EH (cell line): Measurements from ENCODE around the gene RIPK3.

Experiments used
- DNase-seq: peaks from one replicate; pipeline ENCODE4 v3.0.0-alpha.2; 2015; ENCODE audit warnings: low read depth

RIPK3 gene

DNA sequence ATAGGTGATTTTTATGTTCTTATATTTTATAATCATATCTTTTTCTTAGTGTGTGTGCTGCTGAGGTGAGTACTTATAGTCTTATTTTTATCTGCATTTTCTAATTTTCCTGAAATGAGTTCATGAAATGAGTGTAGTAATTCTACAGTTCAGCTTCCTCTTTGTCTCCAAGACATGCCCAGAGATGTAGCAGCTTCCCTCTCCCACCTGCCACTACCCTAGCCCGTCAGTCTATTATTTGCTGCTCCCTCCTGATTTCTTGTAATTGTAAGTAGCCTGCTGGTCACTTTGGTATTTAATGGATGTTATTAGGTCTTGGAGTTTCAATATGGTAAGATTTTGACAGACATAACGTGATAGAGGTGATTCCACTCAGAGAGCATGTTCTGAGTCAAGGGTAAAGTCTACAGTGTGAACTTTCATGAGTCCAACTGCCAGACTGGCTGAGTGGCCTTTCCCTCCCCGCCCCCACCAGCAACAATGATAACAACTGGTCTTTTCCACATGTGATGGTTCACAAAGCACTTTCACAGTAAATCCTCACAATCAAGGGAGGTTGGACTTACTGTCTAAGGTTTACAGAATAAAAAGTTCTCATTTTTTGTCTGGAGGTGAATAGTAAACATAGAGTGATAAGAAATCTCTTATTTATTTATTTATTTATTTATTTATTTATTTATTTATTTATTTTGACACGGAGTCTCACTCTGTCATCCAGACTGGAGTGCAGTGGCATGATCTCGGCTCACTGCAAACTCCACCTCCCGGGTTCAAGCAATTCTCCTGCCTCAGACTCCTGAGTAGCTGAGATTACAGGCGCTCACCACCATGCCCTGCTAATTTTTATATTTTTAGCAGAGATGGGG, 4.2 kb upstream of the RIPK3 start:
- no peak for DNase-seq

DNA sequence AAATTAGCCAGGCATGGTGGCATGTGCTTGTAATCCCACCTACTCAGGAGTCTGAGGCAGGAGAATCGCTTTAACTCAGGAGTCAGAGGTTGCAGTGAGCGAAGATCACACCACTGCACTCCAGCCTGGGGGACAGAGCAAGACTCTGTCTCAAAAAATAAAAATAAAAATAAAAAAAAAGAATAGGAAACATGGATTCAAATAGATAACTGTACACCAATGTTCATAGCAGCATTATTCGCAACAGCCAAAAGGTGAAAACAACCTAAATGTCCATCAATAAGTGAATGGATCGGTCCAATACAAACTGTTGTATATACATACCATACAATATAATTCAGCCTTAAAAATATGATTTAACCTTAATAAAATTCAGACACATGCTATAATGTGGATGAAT, 3.1 kb upstream of the RIPK3 start:
- no peak for DNase-seq

DNA sequence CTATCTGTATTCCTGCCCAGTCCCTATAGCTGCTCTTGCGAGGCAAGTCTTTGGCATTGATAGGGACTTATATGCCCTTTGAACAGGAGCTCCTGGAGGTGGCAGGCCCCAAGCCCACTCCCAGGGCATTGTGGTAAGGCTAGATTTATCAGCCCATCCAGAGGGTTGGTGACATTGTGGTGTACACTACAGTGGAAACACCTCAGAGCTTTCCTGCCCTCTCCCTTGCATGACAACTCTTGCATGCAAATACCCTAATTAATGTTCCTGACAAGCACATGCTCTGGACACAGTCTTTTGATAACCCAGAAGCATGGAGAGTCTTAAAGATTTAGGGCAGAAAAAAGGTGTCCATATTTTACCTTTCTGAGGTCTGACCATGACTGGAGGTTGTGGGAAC, 815 bp upstream of the RIPK3 start:
- DNase-seq = no peak

DNA sequence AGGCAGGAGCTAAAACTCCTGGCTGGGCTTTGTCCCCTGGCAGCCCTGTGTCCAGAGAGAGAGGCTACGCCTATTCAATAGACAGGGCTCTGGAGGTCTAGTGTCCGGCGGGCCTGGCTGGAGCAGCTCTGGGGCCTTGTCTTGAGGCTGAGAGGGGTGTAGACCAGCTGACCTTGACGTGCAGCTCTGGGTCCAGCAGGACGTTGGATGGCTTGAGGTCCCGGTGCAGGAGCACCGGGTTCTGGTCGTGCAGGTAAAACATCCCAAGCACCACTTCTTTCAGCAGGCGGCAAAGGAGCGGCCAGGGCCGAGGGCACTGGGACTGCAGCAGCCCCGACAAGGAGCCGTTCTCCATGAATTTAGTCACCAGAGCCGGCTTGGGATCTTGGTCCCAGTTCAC, 948 bp downstream of the RIPK3 start:
- DNase-seq = no peak

DNA sequence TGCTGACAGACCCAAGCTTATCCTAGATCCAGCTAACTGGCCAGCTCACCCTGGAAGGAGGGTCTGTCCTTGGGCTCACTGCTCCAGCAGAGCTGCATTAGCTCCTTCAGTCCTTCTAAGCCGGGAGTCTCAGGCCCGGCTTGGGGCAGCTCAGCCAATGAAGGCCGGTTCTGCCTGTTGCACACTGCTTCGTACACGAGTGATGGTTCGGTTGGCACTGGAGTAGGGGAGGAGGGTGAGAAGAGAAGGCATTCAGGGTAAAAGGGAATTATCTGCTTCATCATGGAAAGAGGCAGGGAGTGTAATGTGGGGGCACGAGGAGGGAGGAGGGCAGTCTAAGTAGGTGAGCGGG, 2.0 kb downstream of the RIPK3 start:
- no peak for DNase-seq

DNA sequence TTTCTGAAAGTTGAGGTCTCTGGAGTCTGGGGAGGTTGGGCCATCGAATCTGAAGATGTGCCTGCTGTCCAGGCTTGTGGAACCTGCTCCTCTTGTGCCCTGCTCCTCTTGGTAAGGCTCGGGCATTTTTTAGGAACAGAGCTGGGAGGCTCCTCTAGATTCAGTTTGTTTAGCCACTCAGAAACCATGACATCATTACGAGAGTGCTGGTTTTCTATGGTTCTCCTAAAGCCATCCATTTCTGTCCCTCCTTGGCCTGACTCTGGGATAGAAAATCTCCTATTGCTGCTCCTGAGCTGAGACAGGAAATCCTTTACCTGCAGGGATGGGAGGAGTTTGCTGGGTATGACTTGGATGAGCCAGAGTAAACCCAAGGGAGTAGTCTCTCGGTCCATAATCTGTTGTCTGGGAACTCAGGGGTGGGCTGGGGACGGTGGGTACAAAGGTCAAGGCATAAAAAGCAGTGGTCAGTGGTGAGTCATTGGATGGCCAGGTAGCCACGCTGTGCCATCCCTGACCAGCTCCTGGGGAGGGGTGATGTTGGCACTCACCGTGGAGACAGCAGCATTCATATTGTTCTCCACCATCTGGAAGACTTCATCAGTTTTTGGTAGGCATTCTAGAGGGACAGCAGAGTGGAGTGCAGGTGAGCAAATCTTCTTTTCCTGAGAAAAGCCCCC, 2.5 kb downstream of the RIPK3 start:
- DNase-seq = no peak

DNA sequence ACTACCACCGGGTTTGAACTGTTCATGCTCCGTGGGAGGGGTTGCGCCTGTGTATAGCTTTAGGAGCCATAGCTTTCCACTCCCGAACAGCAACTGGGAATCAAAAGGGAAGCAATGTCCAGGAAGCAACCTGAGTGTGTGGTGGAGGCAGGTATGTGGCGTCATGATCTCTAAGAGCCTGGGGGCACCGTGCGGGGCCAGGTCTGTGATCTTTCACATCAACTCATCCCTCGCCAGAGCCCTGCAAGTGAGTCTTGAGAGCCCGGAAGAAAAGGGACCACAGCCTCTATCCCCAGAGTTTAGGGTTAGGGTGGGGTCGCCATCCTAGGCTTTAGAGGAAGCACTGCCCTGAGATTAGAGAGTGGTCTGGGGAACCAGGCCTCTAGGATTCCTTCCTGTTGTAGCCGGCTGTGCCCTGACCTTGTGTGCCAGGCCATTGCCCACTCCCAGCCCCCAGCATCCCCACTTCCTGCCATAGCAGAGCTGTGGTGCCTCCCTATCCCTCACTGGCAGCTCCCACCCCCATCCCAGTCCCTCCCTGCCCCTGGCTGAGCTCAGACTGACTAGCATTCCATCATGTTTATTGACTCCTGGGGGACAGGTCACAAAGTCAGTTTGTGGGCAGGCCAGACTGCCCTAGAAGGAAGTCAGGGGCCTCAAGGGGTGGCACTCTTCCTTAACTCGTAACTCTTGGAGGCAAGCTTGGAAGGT, 4.2 kb downstream of the RIPK3 start:
- peak; percentile 54 for DNase-seq

DNA sequence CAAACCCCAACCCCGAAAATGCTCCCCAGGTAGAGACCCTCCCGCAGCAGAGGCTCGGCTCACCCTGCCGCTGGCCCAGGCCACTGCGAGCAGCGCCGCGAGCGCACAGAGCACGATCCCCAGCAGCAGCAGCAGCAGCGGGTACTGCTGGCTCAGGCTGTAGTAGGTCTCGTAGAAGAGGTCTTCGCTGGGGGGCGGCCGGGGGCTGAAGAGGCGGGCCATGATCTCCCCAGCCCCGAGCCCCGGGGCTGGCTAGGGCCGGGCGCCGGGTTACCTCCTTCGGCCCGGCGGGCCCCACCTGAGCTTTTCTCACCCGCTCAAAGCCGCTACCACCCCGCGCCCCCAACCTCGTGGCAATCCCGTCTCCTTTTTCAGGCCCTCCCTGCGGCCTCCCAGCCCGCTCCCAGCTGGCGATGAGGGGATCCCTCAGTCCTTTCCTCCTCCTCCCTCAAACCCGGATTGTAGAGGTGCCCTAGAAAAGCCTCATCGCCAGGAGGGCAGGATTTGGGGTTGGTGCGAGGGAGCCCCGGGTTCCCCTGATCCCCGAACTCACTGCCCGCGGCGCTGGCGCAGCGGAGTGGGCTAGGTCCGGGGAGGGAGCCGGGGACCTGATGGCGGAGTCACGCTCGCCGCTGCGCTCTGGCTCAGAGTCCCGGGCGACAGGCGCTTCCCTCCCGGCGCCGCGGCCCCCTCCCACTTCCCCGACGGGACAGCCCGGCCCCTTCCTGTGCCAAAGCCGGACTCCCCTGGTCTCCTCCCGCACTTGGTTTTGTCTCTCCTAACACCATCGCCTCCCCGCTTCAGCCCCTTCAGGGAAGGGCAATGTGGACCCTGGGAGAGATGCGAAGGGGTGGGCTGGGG, 5.1 kb downstream of the RIPK3 start, which contains the start of gene ADCY4:
TSS of gene ADCY4 (minus strand) at position 641 of the 861 bp plus-strand sequence. CDS start at position 222, 419 bp downstream.
- DNase-seq = no peak

DNA sequence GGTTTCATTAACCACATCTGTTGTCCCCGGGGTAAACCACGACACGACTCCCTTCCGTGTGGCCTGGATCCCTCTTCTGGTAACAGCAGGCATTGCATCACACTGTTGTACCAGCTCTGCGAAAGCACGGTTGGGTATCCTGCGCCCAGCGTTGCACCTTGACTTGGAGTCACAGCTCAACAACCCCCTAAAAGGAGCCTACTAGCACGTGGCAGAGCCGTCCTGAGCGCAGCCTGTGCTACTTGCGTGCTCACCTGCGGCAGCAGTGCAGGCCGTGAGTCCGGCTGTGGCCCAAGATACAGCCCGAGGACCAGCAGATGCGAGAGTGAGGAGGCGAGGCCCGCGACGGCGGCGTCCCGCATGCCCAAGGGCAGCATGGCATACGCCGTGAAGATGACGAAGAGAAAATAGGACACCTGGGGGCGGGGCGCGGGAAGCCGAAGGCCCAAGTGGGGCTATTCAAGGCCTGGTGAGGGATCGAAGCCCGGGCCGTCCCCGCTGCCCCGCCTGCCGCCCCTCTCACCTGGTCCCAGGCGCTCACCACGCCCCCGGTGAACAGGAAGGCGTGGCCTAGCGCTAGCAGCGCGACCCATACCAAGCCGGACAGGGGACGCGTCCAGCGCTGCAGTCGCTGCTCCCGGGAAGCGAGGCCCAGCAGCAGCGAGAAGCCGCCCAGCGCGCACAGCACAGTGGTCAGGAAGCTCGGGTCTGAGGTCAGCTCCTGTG, 7.4 kb downstream of the RIPK3 start:
- DNase-seq = peak; percentile 70

DNA sequence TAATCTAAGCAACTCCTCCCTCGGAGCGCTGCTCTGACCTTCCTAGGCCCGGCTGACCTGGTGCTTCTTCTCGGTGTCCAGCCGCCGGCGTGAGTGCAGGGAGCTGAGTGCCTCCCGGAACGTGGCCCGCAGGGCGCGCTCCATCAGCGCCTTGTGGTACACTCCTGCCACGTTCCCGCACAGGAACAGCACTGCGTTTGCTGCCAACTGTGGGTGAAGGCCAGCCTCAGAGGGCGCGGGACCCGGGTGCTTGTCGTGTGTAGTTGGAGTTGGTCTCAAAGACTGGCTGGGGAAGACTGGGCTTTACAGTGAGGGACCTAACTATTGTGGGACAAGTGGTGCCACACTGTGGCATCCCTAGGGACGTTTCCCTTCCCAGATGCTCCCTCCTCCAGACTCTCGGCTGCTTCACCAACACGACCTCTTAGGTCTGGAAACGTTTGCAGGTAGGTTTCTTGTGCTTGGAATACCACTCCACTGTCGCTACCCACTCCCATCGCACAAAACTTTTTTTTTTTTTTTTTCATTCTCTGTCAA, 8.0 kb downstream of the RIPK3 start:
- DNase-seq = no peak

DNA sequence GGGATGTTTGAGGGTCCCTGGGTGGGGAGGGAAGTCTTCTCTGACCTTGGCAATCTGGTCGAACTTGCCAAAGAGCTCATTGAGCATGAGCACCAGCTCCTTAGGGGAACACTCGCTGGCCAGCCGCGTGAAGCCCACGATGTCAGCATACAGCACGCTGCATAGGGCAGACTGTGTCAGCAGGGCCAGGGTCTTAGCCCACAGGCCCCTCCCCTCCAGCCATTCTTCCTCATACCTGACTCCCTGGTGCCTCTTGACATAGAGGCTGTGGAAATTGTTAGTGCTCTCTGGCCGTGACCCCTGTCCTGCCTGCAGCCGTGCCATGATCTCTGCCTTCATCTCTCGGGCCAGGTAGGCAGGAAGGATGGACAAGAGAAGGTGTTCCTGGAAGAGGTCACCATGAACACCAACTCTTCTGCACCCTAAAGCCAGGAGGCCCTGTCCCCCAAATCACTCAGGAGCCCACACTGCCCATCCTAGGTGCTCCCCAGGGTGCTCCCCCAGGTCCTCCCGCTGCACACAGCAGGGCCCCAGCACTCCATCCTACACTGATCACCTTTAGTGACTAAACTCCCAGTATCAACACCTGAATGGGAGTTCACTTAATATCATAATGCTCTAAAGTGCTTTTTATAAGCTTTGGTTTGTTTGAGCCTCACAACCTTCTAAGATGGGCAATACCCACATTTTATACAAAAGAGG, 8.7 kb downstream of the RIPK3 start:
- no peak for DNase-seq

DNA sequence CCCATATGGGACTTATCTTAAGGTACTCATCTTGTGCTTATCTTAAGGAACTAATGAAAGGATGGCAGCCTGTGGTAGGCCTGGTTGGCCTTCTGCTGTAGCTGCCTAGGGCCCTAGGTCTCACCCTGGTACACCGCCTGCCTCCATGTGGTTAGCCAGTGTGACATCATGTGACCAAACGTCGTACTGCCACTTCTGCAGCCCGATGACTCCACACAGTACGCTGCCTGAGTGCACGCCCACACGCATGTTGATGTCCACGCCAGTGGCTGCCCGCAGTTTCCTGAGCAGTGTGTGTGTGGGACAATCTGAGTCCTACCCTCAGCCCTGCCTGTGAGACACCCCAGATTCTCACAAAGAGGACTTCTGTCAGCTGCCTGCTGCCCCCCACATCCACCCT, 10.1 kb downstream of the RIPK3 start:
- DNase-seq = no peak

DNA sequence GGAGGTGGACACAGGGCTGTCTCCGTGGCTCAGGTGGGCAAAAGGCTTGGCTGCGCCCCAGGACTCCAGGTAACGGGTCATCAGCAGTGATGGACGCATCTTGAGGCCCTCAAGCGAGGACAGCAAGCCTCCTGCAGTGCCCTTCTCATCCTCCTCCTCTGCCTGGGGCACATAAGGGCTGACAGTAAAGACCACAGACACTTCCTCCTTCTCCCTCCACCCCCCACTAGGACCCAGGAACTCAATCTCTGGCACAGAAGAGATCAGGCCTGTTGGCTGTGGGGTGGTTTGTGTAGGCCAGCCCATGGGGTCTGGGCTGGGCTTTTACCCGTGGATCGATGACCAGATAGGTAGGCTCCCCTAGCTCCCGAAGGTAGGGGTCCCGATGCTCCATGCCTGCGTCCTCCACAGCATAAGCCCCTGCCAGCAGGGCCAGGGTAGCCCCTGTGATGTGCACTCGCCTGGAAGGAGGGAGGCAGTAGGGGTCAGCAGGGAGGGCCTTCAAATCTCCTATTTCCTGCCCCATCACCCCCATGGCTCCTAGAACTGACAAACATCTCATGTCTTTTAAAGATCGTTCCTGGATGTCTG, 10.6 kb downstream of the RIPK3 start:
- DNase-seq = no peak

DNA sequence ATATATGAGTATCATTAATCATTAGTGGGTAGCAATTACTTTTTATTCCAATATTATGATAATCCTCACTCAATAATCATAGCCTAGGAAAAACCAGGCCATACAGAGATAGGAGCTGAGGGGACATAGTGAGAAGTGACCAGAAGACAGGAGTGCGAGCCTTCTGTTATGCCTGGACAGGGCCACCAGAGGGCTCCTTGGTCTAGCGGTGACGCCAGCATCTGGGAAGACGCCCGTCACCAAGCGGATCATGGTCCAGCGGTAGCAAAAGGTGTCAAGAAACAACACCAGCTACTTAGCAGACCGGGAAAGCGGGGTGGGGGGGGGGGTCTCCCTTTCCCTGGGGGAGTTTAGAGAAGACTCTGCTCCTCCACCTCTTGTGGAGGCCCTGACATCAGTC, 11.9 kb downstream of the RIPK3 start:
- peak; percentile 46 for DNase-seq

DNA sequence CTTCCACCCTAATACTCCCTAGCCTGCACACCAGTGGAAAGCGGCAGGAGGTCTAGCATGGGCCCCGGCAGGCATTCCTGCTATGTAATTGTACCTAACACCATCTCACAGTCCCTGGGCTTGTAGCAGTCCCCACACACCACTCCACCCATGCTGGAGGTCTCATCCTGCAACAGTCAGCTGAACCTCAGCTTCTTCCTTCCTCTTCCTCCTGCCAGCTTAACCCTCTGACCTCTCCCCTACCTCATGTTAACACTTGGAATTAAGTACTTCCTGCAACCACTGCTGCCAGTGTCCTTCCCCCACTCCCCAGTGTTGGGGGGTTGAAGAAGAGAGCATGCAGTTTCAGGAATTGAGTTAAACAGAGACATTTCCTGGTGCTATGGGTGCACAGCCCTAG, 12.5 kb downstream of the RIPK3 start:
- DNase-seq = no peak

DNA sequence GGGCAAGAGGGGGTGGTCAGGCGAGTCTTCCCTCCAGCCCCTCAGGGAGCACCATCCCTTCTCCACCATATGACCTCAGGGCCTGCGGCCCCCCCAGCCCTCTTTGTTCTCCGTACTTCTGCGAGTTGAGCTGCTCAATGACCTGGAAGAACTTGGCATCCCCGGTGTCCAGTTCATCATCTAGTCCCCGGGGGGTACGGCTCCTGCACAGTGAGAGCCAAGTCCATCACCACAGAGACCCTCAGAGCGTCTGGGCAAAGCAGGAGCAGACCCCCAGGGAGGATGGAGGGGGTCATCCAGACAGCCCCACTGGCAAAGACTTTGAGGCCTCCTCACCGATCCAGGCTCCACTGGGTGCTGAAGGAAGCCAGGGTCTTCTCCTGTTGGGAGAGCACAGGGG, 13.8 kb downstream of the RIPK3 start:
- no peak for DNase-seq

DNA sequence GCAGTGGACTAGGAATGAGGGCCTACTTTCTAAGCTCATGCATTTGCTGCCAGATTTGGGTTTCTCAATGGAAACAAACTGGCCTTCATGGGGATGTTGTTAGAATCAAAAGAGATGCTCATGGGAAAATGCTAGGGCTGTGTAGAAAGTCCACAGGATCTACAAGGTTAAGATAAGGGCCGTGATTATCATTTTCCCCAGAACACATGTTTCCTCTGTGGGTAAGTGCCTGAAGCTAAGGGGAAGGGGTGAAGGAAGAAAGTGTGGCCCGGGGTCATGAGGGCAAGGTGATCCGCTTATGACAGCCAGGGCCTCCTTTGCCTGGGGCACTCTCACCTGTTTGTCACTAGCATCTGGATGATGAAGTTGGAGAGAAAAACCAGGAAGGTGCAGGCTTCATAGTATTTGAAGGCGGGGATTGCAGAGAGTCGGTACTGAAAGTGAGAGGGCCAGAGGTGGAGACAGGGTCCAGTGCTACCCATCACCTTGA, 14.7 kb downstream of the RIPK3 start:
- DNase-seq = no peak

DNA sequence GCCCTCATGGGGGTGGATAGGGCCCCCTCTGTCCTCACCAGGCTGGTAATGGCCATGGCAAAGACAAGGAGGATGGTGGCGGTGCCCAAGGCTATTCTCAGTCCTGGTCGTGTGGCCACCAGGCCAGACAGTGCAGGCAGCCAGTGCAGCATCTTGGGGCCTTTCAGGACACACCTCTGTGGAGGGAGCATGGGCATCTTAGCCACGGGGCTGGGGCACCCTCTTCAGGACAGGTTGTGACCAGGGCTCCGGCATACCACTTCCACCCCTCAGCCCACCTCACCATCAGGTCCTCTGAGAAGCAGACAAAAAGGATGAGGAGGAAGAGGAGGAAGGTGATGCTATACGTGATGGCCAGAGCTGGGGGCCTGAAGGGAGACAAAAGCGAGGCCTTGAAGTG, 15.8 kb downstream of the RIPK3 start:
- DNase-seq = no peak

DNA sequence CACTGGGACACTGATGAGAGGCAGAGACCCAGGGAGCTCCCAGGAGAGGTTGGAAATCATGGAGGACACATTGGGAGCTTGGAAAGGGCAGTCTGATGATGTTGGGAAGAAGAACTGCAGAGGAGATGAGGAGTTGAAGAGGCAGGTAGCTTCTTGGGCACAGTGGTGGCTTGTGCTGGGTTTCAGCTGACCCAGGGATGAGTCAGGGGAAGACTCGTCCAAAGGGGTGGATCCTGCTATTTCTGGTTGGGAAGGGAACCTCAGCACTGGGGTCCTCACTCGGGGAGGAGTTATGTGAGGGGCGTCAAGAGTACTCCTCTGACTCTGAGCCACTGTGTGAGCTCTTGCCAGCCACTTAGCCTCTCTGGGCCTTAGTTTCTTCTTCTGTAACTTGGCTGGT, 16.4 kb downstream of the RIPK3 start:
- DNase-seq = no peak

DNA sequence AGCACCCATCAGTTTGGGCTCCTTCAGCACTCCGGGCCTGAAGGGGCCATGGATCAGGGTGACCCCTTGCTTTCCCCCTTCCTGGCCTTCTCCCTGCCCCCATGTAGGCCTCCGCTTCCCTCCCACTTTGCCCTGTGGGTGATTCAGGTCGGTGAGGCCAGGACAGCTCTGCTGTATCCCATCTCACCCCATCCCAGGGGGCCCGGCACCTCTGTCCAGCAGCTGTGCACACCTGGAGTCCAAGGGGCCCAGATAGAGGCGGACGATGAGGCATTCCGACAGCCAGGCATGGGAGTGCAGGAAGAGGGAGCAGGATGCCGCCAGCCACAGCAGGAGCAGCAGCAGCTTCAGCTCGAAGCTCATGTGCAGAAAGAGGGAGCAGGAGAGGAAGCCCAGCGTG, 17.1 kb downstream of the RIPK3 start:
- no peak for DNase-seq
